ENCODE results near the gene DCT. TPM values are rescaled to one million over a fixed set of nuclear protein-coding genes. Genes with fewer than 3 reads are reported as not detected.

Gene DCT
- total and polyA plus RNA-seq, 2 of the 8 experiments (the other 6 are each of a cell fraction or from before 2014, with no cell fraction given): 0.02 TPM; not detected in 1

- H2AFZ ChIP-seq (ENCODE audit: low read length): no peak overlapping the region
- H3K4me1 ChIP-seq (replicated peaks in 1 of 4; ENCODE audit: control insufficient read depth in 3 of 4, insufficient read depth in 4 of 4, low read length in 3 of 4): no peaks in the 10 kb centered on the region
- DNase-seq (ENCODE audit: low read depth in 1 of 2, low spot score in 2 of 2) (no peak), FAIRE-seq (no peak)
- no peak overlapping the region for H2BK5ac ChIP-seq (ENCODE audit: low read depth, low read length)
- no peak overlapping the region for H2BK12ac ChIP-seq (ENCODE audit: low read depth, low read length)
- H3K36me3 ChIP-seq (ENCODE audit: control insufficient read depth in 2 of 4, insufficient read depth in 4 of 4, low read length in 3 of 4): no peaks in the 10 kb centered on the region; a peak in 1 of 8 replicates
- no peaks in the 10 kb centered on the region for H4K20me1 ChIP-seq (replicated peaks in 1 of 2; ENCODE audit: control insufficient read depth in 1 of 2, insufficient read depth in 2 of 2, low read length in 2 of 2)
- H4K5ac ChIP-seq (ENCODE audit: insufficient read length, low read depth, low read length): no peak overlapping the region
- POLR2A ChIA-PET (ENCODE audit: partially characterized antibody): interaction anchor here (1.2 kb wide), 1 partner anchor 31 kb away, joined by 3 read pairs; no protein-coding TSS in a partner anchor
- no peaks in the 10 kb centered on the region for H3K23me2 ChIP-seq (ENCODE audit: low read depth, low read length)
- H2BK15ac ChIP-seq (ENCODE audit: low read length): no peak overlapping the region
- no peak overlapping the region for H4K91ac ChIP-seq (replicated peaks; ENCODE audit: insufficient read length, low read length)
- H3K14ac ChIP-seq (ENCODE audit: insufficient read length): no peak overlapping the region
- H3K9me3 ChIP-seq (ENCODE audit: insufficient read depth in 2 of 2, low read depth in 1 of 2, low read length in 1 of 2): no peaks in the 10 kb centered on the region
- no peak overlapping the region for H4K8ac ChIP-seq (ENCODE audit: extremely low read depth, insufficient read depth, low read length)
- no peak overlapping the region for H2AK5ac ChIP-seq (ENCODE audit: low read depth, low read length)
- H3K79me1 ChIP-seq (ENCODE audit: low read depth, low read length): no peaks in the 10 kb centered on the region
- WGBS, 2 experiments (ENCODE audit: extremely low coverage in 1 of 2, insufficient coverage in 1 of 2, insufficient read length in 1 of 2, insufficient replicate concordance in 2 of 2, low coverage in 1 of 2, low lambda C conversion rate in 2 of 2, missing lambda C conversion rate in 1 of 2): 91% methylated on average over 3 of the region's 3 CpGs; no CpG with 5 or more reads in 1 of the 2 experiments
- H3K27ac ChIP-seq (ENCODE audit: low read depth, low read length): no peak overlapping the region
- H3K18ac ChIP-seq (ENCODE audit: extremely low read depth, low read length): no peak overlapping the region
- no peak overlapping the region for H3K56ac ChIP-seq (replicated peaks; ENCODE audit: insufficient read length, low read depth, low read length)
- H3K9ac ChIP-seq (replicated peaks in 1 of 4; ENCODE audit: extremely low read depth in 1 of 4, low read depth in 3 of 4, low read length in 3 of 4): no peak overlapping the region
- no peaks in the 10 kb centered on the region for H3K27me3 ChIP-seq (replicated peaks in 1 of 4; ENCODE audit: control insufficient read depth in 3 of 4, extremely low read depth in 1 of 4, insufficient read depth in 3 of 4, low read length in 3 of 4)
- no peaks in the 10 kb centered on the region for H3K79me2 ChIP-seq (ENCODE audit: control insufficient read depth in 1 of 2, insufficient read depth in 2 of 2, low read length in 2 of 2)
- H3K23ac ChIP-seq (ENCODE audit: insufficient read length): no peak overlapping the region
- H2BK120ac ChIP-seq (replicated peaks; ENCODE audit: low read depth, low read length): no peak overlapping the region
- CTCF ChIA-PET (ENCODE audit: partially characterized antibody): interaction anchor here (1.2 kb wide), 1 partner anchor 83 kb away, joined by 5 read pairs; no protein-coding TSS in a partner anchor
- H2BK20ac ChIP-seq (ENCODE audit: low read length): no peak overlapping the region
- no peak overlapping the region for H3K4me2 ChIP-seq (ENCODE audit: insufficient read depth in 1 of 2, low read depth in 2 of 2, low read length in 2 of 2)
- H3K4me3 ChIP-seq (ENCODE audit: extremely low read depth in 1 of 4, insufficient read depth in 2 of 4, low read depth in 3 of 4, low read length in 4 of 4): no peak overlapping the region
- H3K4ac ChIP-seq (replicated peaks; ENCODE audit: insufficient read length, low read depth, low read length): no peak overlapping the region
- TF ChIP-seq GTF2F1 (IDR thresholded peaks at IDR 0.05; ENCODE audit: borderline replicate concordance, low read depth, low read length) (no peak), SIN3A (conservative IDR thresholded peaks at IDR 0.05 in 1 of 2, IDR thresholded peaks at IDR 0.05 in 1 of 2; ENCODE audit: low read depth in 1 of 2, low read length in 2 of 2) (no peak), POLR2A (IDR thresholded peaks at IDR 0.05; ENCODE audit: control extremely low read depth in 1 of 2, low read depth in 2 of 2, low read length in 2 of 2) (no peak), CREB1 (IDR thresholded peaks at IDR 0.05) (no peak), RNF2 (IDR thresholded peaks at IDR 0.05; ENCODE audit: borderline replicate concordance, low read depth, low read length, missing control alignments, poor library complexity, severe bottlenecking) (no peak), CBX8 (IDR thresholded peaks at IDR 0.05; ENCODE audit: borderline replicate concordance, low read depth, low read length) (no peak), RAD21 (IDR thresholded peaks at IDR 0.05 in 1 of 2, conservative IDR thresholded peaks at IDR 0.05 in 1 of 2; ENCODE audit: low read depth in 2 of 2, low read length in 2 of 2) (no peak), KDM1A (IDR thresholded peaks at IDR 0.05; ENCODE audit: borderline replicate concordance, low read length) (no peak), KDM4A (IDR thresholded peaks at IDR 0.05; ENCODE audit: low read depth, low read length, severe bottlenecking) (no peak), EZH2 (IDR thresholded peaks at IDR 0.05; ENCODE audit: low read depth, low read length, severe bottlenecking) (no peak), SIRT6 (IDR thresholded peaks at IDR 0.05; ENCODE audit: low read length) (no peak)
These were observed 1.2 kb upstream of the DCT start for GRCh38 chr13:94480672-94481145.

All from H1 (cell line).